ENCODE measurements around the gene TLE1.

GRCh38 chr9:81595887-81596543 lies 93.3 kb downstream of the TLE1 start:
- TF ChIP-seq POLR2AphosphoS5 (IDR thresholded peaks at IDR 0.05; ENCODE audit: low read length) (no peak), POU2F2 (IDR thresholded peaks at IDR 0.05; ENCODE audit: borderline replicate concordance, low read depth, low read length) (no peak), PRDM15 (CRISPR knock-in tag; IDR thresholded peaks at IDR 0.05) (no peak), TBL1XR1 (IDR thresholded peaks at IDR 0.05; ENCODE audit: low read depth, low read length) (no peak), EP300 (IDR thresholded peaks at IDR 0.05; ENCODE audit: borderline replicate concordance in 1 of 2, control insufficient read depth in 1 of 2, low read depth in 2 of 2, low read length in 2 of 2) (no peak), SPI1 (IDR thresholded peaks at IDR 0.05; ENCODE audit: borderline replicate concordance, insufficient read depth, low read depth, low read length) (no peak), SREBF2 (IDR thresholded peaks at IDR 0.05; ENCODE audit: low read length) (no peak), CTCF (IDR thresholded peaks at IDR 0.05 in 2 of 3, conservative IDR thresholded peaks at IDR 0.05 in 1 of 3; ENCODE audit: control insufficient read depth in 2 of 3, extremely low read depth in 1 of 3, insufficient read depth in 1 of 3, low read depth in 3 of 3, low read length in 3 of 3) (no peak), YY1 (IDR thresholded peaks at IDR 0.05; ENCODE audit: low read depth, low read length) (no peak)

Data from GM12878 (cell line).